Activated T-cell treated with anti-CD3 and anti-CD28 coated beads for 24 hours (primary cell): ENCODE results near the gene CNTN2.

Experiments used
- DNase-seq: peaks from one replicate; pipeline ENCODE4 v3.0.0-alpha.2; 2020; ENCODE audit warnings: low read depth

CNTN2 gene

DNA sequence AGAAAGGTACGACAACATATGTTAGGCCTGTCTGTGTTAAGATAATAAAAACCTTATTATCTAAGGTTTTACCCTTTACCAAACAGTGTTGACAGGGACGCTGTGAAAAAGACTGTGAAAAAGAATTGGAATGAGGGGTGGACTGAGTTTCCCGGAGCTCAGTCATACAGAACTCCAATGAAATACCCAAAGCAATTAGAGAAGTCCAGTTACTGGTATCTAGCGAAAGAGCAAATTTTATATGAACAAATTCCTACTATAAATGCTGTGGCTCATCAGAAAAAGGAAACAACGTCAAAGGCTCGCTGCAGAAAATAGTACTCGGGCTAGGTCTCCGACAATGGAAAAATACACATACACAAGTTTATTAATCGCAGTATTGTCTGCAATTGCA, 79.5 kb downstream of the CNTN2 start:
- no peak for DNase-seq

GRCh38 chr1:205124726-205125125, 81.7 kb downstream of the CNTN2 start:
- DNase-seq, result no peak

- no peak for DNase-seq
Measured at GRCh38 chr1:205127646-205128045, 84.6 kb downstream of the CNTN2 start.
